A673 (cell line): ENCODE data around the gene GALNT9.

Experiments
- EZH2 ChIP-seq: fragments of 200-600 bp; sonication (generic); IDR thresholded peaks from 2 replicates; pipeline ENCODE4 v1.6.1; 2017; ENCODE audit warnings: borderline replicate concordance, low read depth, mild to moderate bottlenecking, mixed read lengths, antibody characterized with exemption, low read length; ENCODE audit not compliant: poor library complexity, severe bottlenecking
- TF ChIP-seq, protein P1 (sequence below): fragments of 300-800, 200-600 bp; sonication (generic); conservative IDR thresholded peaks from 2 replicates; pipeline ENCODE4 v1.5.1; 2017; ENCODE audit warnings: low read depth, mild to moderate bottlenecking, antibody characterized with exemption, low read length, moderate library complexity, mixed read lengths

DNA sequence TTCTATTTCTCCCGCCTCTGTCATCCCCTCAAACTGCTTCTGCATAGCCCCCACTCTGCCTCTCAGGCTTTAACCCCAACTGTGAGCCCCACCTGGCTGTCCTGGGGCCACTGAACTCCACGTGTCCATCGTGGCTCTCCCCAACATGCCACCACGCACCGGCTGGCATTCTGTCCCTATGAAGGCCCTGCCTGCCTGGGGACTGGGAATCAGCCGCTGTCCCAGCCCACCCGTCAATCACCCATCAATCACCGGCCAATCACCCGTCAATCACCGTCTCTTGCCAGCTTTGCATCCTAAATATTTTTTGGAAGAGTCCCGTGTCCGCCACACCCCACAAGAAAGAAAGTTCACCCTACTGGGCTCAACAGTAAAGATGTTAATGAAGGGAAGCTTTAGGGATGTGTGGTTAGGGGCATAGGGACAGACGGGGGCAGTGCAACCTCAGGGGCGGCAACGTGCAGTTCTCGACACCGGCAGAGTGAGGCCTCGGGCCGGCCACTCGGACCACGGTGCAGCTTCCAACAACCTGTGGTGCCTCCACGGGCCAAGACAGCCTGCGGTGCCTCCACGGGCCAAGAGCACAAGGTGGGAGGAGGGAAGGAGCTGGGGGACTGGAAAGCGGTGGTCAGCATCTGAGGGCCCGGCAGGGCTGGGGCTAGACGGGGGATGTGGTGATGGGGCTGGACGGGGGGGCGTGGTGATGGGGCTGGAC, 85.6 kb downstream of the GALNT9 start:
- TF ChIP-seq, protein P1, sequence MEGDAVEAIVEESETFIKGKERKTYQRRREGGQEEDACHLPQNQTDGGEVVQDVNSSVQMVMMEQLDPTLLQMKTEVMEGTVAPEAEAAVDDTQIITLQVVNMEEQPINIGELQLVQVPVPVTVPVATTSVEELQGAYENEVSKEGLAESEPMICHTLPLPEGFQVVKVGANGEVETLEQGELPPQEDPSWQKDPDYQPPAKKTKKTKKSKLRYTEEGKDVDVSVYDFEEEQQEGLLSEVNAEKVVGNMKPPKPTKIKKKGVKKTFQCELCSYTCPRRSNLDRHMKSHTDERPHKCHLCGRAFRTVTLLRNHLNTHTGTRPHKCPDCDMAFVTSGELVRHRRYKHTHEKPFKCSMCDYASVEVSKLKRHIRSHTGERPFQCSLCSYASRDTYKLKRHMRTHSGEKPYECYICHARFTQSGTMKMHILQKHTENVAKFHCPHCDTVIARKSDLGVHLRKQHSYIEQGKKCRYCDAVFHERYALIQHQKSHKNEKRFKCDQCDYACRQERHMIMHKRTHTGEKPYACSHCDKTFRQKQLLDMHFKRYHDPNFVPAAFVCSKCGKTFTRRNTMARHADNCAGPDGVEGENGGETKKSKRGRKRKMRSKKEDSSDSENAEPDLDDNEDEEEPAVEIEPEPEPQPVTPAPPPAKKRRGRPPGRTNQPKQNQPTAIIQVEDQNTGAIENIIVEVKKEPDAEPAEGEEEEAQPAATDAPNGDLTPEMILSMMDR, result no peak
- no peak for TF ChIP-seq EZH2
